Measurements from ENCODE around the gene TRIM15. TPM values are rescaled to one million over a fixed set of nuclear protein-coding genes. Genes with fewer than 3 reads are reported as not detected.

Gene TRIM15
- total and polyA plus RNA-seq, 2 donors (not counting 3 experiments of a cell fraction or from before 2014, with no cell fraction given): not detected

DNA sequence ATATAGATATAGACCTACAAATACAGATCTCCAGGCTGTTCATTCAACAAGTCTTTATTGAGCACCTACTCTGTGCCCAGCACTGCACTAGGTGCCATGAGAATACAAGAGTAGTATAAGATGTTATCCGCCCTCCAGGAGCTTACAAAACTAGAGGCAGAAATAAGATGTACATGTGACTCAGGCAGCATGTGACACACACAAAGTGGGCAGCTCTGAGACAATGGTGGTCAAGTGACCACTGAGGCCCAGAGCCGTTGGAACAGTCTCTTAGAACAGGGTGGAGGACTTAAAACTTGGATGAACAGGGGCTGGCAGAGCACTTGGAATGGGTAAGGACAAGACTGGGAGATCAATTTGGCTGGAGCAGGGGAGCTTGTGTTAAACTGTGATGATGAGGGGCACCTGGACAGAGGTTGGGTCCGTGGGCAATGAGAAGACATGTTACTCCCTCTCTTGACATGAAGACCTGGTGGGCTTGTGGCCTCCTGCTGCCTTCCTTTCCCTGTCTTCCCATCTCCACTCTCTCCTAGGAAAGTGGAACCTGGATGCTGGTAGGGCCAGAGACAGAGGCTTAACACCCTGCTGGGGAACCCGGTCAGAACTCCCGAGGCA is 21.2 kb downstream of the TRIM15 start:
- H3K4me1 ChIP-seq (ENCODE audit: control insufficient read depth, extremely low read depth, insufficient read depth, low read length): no peaks in the 10 kb centered on the region
- peaks cover 0 to 2% of the 10 kb centered on the region in 2 experiments for H3K27me3 ChIP-seq (ENCODE audit: control insufficient read depth in 2 of 2, insufficient read depth in 2 of 2, low read length in 2 of 2)
- no peak overlapping the region for H3K9ac ChIP-seq (replicated peaks; ENCODE audit: extremely low read depth, insufficient read depth, low read length)
- H4K20me1 ChIP-seq (replicated peaks; ENCODE audit: control insufficient read depth, extremely low read depth, insufficient read depth, low read length): no peaks in the 10 kb centered on the region
- no peaks in the 10 kb centered on the region for H3K9me1 ChIP-seq (replicated peaks; ENCODE audit: control insufficient read depth, extremely low read depth, insufficient read depth, low read length)
- intact Hi-C loops (cut with micrococcal nuclease) (no loop called here), dilution Hi-C loops (cut with MboI; ENCODE audit: extremely low pct_ligation_motif_present, low sequenced_read_pairs) (no loop called here)
- H3K36me3 ChIP-seq (ENCODE audit: control insufficient read depth in 2 of 2, extremely low read depth in 1 of 2, insufficient read depth in 2 of 2, low read length in 2 of 2): peaks cover 11 to 16% of the 10 kb centered on the region in 2 experiments
- no peaks in the 10 kb centered on the region for H3K9me3 ChIP-seq (replicated peaks; ENCODE audit: control insufficient read depth, insufficient read depth, low read length)
- H2AFZ ChIP-seq (ENCODE audit: low read depth, low read length): no peak overlapping the region
- DNase-seq (ENCODE audit: low read depth, low spot score) (no peak), FAIRE-seq (no peak)
- CTCF ChIA-PET: no interaction called here
- TSS peak; percentile 58 for BruUV-seq (replicated peaks)
- no peak overlapping the region for H3K27ac ChIP-seq (ENCODE audit: insufficient read depth, low read depth, low read length)
- H3K4me2 ChIP-seq (ENCODE audit: insufficient read depth, low read length): no peak overlapping the region
- no peak overlapping the region for H3K4me3 ChIP-seq (replicated peaks in 1 of 3; ENCODE audit: insufficient read depth in 1 of 3, low read depth in 1 of 3, low read length in 3 of 3)
- no peaks in the 10 kb centered on the region for H3K79me2 ChIP-seq (ENCODE audit: control insufficient read depth, insufficient read depth, low read length)
- TF ChIP-seq CTCF (IDR thresholded peaks at IDR 0.05; ENCODE audit: extremely low read depth in 1 of 2, insufficient read depth in 1 of 2, low read depth in 1 of 2, low read length in 2 of 2): no peak
- no peak for TF ChIP-seq GATA2 (IDR thresholded peaks at IDR 0.05; ENCODE audit: insufficient read depth, insufficient read length, low read depth, low read length)
- no peak for TF ChIP-seq EZH2 (IDR thresholded peaks at IDR 0.05; ENCODE audit: borderline replicate concordance, low read depth, low read length, severe bottlenecking)
- no peak for TF ChIP-seq POLR2A (IDR thresholded peaks at IDR 0.05; ENCODE audit: low read depth, low read length)
- POLR2A ChIA-PET: no interaction called here

DNA sequence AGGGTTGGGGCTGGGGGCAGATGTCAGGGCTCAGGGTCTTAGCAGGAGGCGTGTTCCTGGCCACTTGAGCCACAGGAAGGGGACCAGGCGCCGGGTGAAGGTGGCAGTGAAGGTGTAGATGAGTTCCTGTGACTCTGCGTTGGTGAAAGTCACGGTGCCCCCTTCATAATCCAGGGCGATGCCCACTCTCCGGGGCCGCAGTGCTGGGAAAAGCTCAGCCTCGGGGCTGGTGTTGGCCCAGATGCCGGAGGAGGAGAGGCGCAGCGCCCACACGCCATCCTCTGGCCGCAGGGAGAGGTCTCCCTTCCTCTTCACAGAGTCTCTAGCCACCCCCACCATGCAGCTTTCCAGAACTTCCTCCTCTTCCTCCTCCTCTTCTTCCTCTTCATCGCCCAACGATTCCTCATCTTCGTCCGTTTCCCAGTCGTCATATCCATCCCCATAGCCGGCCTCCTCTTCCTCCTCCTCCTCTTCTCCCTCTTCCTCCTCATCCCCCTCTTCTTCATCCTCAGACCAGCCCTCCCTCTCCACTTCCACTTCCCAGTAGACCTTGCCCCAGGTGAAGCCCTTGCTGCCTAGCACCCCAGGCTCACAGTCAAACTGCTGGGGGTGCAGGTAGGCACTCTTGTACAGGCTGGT is 22.6 kb downstream of the TRIM15 start:
- H3K4me3 ChIP-seq (replicated peaks in 1 of 3; ENCODE audit: insufficient read depth in 1 of 3, low read depth in 1 of 3, low read length in 3 of 3): no peak overlapping the region
- H3K27me3 ChIP-seq (ENCODE audit: control insufficient read depth in 2 of 2, insufficient read depth in 2 of 2, low read length in 2 of 2): no peaks in the 10 kb centered on the region
- no peak for DNase-seq (ENCODE audit: low read depth, low spot score)
- no peak for FAIRE-seq
- TF ChIP-seq FOS (IDR thresholded peaks at IDR 0.05; ENCODE audit: borderline replicate concordance, insufficient read depth, low read length) (no peak), GATA2 (IDR thresholded peaks at IDR 0.05; ENCODE audit: insufficient read depth, insufficient read length, low read depth, low read length) (no peak), EZH2 (IDR thresholded peaks at IDR 0.05; ENCODE audit: borderline replicate concordance, low read depth, low read length, severe bottlenecking) (no peak), POLR2A (IDR thresholded peaks at IDR 0.05; ENCODE audit: low read depth, low read length) (no peak), POLR2AphosphoS5 (IDR thresholded peaks at IDR 0.05; ENCODE audit: insufficient read depth, low read depth, low read length) (no peak), JUN (IDR thresholded peaks at IDR 0.05; ENCODE audit: borderline replicate concordance, insufficient read depth, insufficient read length, low read depth) (no peak), MYC (IDR thresholded peaks at IDR 0.05; ENCODE audit: low read depth, low read length) (no peak), CTCF (IDR thresholded peaks at IDR 0.05; ENCODE audit: extremely low read depth in 1 of 2, insufficient read depth in 1 of 2, low read depth in 1 of 2, low read length in 2 of 2) (no peak)
- TF ChIP-seq, protein P1, sequence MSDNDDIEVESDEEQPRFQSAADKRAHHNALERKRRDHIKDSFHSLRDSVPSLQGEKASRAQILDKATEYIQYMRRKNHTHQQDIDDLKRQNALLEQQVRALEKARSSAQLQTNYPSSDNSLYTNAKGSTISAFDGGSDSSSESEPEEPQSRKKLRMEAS (IDR thresholded peaks at IDR 0.05; ENCODE audit: insufficient read depth, insufficient read length): no peak
- intact Hi-C loops (cut with micrococcal nuclease) (no loop called here), dilution Hi-C loops (cut with MboI; ENCODE audit: extremely low pct_ligation_motif_present, low sequenced_read_pairs) (no loop called here)
- H3K4me1 ChIP-seq (ENCODE audit: control insufficient read depth, extremely low read depth, insufficient read depth, low read length): no peaks in the 10 kb centered on the region
- ChIA-PET POLR2A (no interaction called here), CTCF (no interaction called here)
- H3K9me3 ChIP-seq (replicated peaks; ENCODE audit: control insufficient read depth, insufficient read depth, low read length): no peaks in the 10 kb centered on the region
- no TSS peak for BruUV-seq (replicated peaks)
- no peak overlapping the region for H3K27ac ChIP-seq (ENCODE audit: insufficient read depth, low read depth, low read length)
- no peaks in the 10 kb centered on the region for H3K9me1 ChIP-seq (replicated peaks; ENCODE audit: control insufficient read depth, extremely low read depth, insufficient read depth, low read length)
- no peaks in the 10 kb centered on the region for H3K79me2 ChIP-seq (ENCODE audit: control insufficient read depth, insufficient read depth, low read length)
- H2AFZ ChIP-seq (ENCODE audit: low read depth, low read length): no peak overlapping the region
- no peak overlapping the region for H3K4me2 ChIP-seq (ENCODE audit: insufficient read depth, low read length)
- H4K20me1 ChIP-seq (replicated peaks; ENCODE audit: control insufficient read depth, extremely low read depth, insufficient read depth, low read length): no peaks in the 10 kb centered on the region
- H3K36me3 ChIP-seq (ENCODE audit: control insufficient read depth in 2 of 2, extremely low read depth in 1 of 2, insufficient read depth in 2 of 2, low read length in 2 of 2): peaks cover 16 to 21% of the 10 kb centered on the region in 2 experiments
- no peak overlapping the region for H3K9ac ChIP-seq (replicated peaks; ENCODE audit: extremely low read depth, insufficient read depth, low read length)

Data from endothelial cell of umbilical vein (primary cell).